GM23338 (cell line): Measurements from ENCODE around the gene RPLP2. TPM values are rescaled to one million over a fixed set of nuclear protein-coding genes. Genes with fewer than 3 reads are reported as not detected.

Experiments used
- ATAC-seq: fragments of 200-7000 bp; cut with Tn5 transposase; 3 replicates; pipeline ENCODE4 v1.9.1; 2020
- DNase-seq: peaks from one replicate; pipeline ENCODE4 v3.0.0-alpha.2; 2015; ENCODE audit warnings: low spot score
- H2AFZ ChIP-seq: fragments of 200-600 bp; sonication (generic); 2 replicates; pipeline ENCODE4 v1.8.0; 2016; ENCODE audit warnings: antibody characterized with exemption, mild to moderate bottlenecking, moderate library complexity
- H3F3A ChIP-seq: fragments of 200-600 bp; sonication (generic); replicated peaks from 2 replicates; pipeline ENCODE4 v1.8.0; 2017; ENCODE audit warnings: antibody characterized with exemption, mixed run types, low read depth
- H3K27ac ChIP-seq: fragments of 200-600 bp; sonication (generic); 2 replicates; pipeline ENCODE4 v1.6.1; 2016; ENCODE audit warnings: low read depth
- H3K27me3 ChIP-seq: fragments of 200-600 bp; sonication (generic); 2 replicates; pipeline ENCODE4 v1.8.0; 2016; ENCODE audit warnings: mild to moderate bottlenecking, mixed run types, moderate library complexity; ENCODE audit not compliant: insufficient read depth
- H3K36me3 ChIP-seq: fragments of 200-600 bp; sonication (generic); 2 replicates; pipeline ENCODE4 v1.8.0; 2016; ENCODE audit warnings: mild to moderate bottlenecking; ENCODE audit not compliant: insufficient read depth
- H3K4me1 ChIP-seq: fragments of 200-600 bp; sonication (generic); 2 replicates; pipeline ENCODE4 v1.8.0; 2016; ENCODE audit warnings: mild to moderate bottlenecking, moderate library complexity; ENCODE audit not compliant: insufficient read depth
- H3K4me2 ChIP-seq: fragments of 200-600 bp; sonication (generic); 2 replicates; pipeline ENCODE4 v1.7.1; 2017; ENCODE audit warnings: mixed run types
- H3K4me3 ChIP-seq: fragments of 200-600 bp; sonication (generic); 2 replicates; pipeline ENCODE4 v1.6.1; 2016; ENCODE audit warnings: mixed run types
- H3K79me2 ChIP-seq: fragments of 200-600 bp; sonication (generic); replicated peaks from 2 replicates; pipeline ENCODE4 v1.8.0; 2017; ENCODE audit warnings: mild to moderate bottlenecking; ENCODE audit not compliant: insufficient read depth
- H3K9me2 ChIP-seq: fragments of 200-600 bp; sonication (generic); 2 replicates; pipeline ENCODE4 v1.8.0; 2017; ENCODE audit not compliant: insufficient read depth
- H4K20me1 ChIP-seq: fragments of 200-600 bp; sonication (generic); replicated peaks from 2 replicates; pipeline ENCODE4 v1.8.0; 2017; ENCODE audit warnings: mild to moderate bottlenecking; ENCODE audit not compliant: insufficient read depth
- H3K27ac Mint-ChIP-seq: 2 replicates; pipeline ENCODE4 v1.8.0; 2020; ENCODE audit warnings: inconsistent platforms, mild to moderate bottlenecking, moderate library complexity, mixed read lengths
- H3K27me3 Mint-ChIP-seq: 3 replicates; pipeline ENCODE4 v1.8.0; 2022; ENCODE audit warnings: low read depth, mild to moderate bottlenecking, moderate library complexity, mixed read lengths, inconsistent platforms; ENCODE audit not compliant: insufficient read depth, poor library complexity
- H3K36me3 Mint-ChIP-seq: 3 replicates; pipeline ENCODE4 v1.8.0; 2021; ENCODE audit warnings: low read depth, mild to moderate bottlenecking, inconsistent platforms, moderate library complexity, mixed read lengths
- H3K4me1 Mint-ChIP-seq: 3 replicates; pipeline ENCODE4 v1.8.0; 2020; ENCODE audit warnings: mild to moderate bottlenecking, inconsistent platforms, mixed read lengths
- H3K4me3 Mint-ChIP-seq: 3 replicates; pipeline ENCODE4 v1.8.0; 2021; ENCODE audit warnings: moderate library complexity, mild to moderate bottlenecking, inconsistent platforms, mixed read lengths
- H3K9me3 Mint-ChIP-seq: 3 replicates; pipeline ENCODE4 v1.8.0; 2020; ENCODE audit warnings: moderate library complexity, mild to moderate bottlenecking, inconsistent platforms, mixed read lengths
- EZH2 ChIP-seq: fragments of 200-600 bp; sonication (generic); IDR thresholded peaks from one replicate; pipeline ENCODE4 v1.8.0; 2017; ENCODE audit warnings: antibody characterized with exemption, mild to moderate bottlenecking, low read depth; ENCODE audit not compliant: unreplicated experiment
- EZH2phosphoT487 ChIP-seq: fragments of 200-600 bp; sonication (generic); IDR thresholded peaks from one replicate; pipeline ENCODE4 v1.8.1; 2018; ENCODE audit warnings: antibody characterized with exemption; ENCODE audit not compliant: unreplicated experiment
- JUNB ChIP-seq: IDR thresholded peaks from one replicate; pipeline ENCODE4 v1.6.1; 2016; ENCODE audit warnings: antibody characterized with exemption; ENCODE audit not compliant: unreplicated experiment
- NANOG ChIP-seq: IDR thresholded peaks from 2 replicates; pipeline ENCODE4 v1.6.1; 2016; ENCODE audit warnings: antibody characterized with exemption, borderline replicate concordance
- POLR2AphosphoS5 ChIP-seq: IDR thresholded peaks from 2 replicates; pipeline ENCODE4 v1.6.1; 2016; ENCODE audit warnings: antibody characterized with exemption, low read depth
- REST ChIP-seq: IDR thresholded peaks from one replicate; pipeline ENCODE4 v1.6.1; 2018; ENCODE audit warnings: antibody characterized with exemption; ENCODE audit not compliant: unreplicated experiment
- STAT1 ChIP-seq: IDR thresholded peaks from one replicate; pipeline ENCODE4 v1.6.1; 2016; ENCODE audit warnings: antibody characterized with exemption; ENCODE audit not compliant: unreplicated experiment
- ZNF114 ChIP-seq: fragments of 250-450 bp; sonication (Bioruptor Pico); IDR thresholded peaks from 2 replicates; pipeline ENCODE4 v1.5.0; 2020; ENCODE audit warnings: mild to moderate bottlenecking, moderate library complexity
- ZNF331 ChIP-seq: fragments of 250-450 bp; sonication (Bioruptor Pico); IDR thresholded peaks from 2 replicates; pipeline ENCODE4 v1.5.0; 2020; ENCODE audit warnings: low read depth, mild to moderate bottlenecking, moderate library complexity
- polyA plus RNA-seq: library from polyadenylated mRNA; unstranded; fragments of >200 nt; fragmentation: Nextera tagmentation; extraction: Ambion mirVana; gene quantifications from 2 replicates; pipeline ENCODE4 v1.2.1, GENCODE V29; 2016
- total RNA-seq: library from RNA; depleted of rRNA; stranded (reverse); fragments of >200 nt; shearing (Covaris generic); gene quantifications from 2 replicates; pipeline ENCODE4 v1.2.3, GENCODE V29; 2014
- TF ChIP-seq, protein P1 (sequence below): fragments of 250-450 bp; sonication (Bioruptor Pico); IDR thresholded peaks from 2 replicates; pipeline ENCODE4 v1.5.0; 2020; ENCODE audit warnings: mild to moderate bottlenecking, moderate library complexity

RPLP2 gene
- total and polyA plus RNA-seq, 2 experiments from 2014 or later: 518 to 1,782 TPM

DNA sequence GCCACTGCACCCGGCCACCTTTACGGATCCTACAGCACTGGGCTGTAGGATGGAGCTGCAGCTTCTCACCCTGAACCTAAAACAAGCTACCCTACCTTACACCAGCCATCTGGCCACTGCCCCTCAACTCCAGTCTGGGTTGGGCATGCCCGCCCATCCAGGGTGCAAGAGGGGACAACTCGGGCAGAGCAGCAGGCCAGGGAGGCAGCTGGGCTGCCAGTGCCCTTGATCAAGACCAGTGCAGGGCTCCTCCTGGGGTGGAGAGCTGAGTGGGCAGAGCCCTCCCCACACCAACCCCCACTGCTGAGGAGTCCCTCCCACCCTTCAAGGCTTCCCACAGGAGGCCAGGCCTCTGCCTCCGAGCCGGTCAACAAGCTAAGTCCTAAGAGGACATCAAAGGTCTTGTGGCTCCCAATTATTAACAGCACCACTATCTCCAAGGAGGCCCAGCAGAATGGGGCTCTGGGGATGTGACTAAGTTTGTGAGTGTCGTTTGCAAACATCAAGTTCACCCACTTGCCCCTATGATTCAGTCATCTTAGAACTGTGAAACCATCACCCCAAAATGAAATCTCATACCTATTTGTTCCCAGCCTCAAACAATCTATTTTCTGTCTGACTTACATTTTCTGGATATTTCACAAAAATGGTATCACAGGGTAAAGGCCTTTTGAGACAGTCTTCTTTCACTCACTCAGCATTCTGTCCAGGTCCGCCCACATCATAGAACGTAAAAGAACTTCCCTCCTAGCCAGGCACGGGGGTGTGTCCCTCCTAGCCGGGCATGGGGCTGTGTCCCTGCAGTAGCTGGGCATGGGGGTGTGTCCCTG is 43.4 kb upstream of the RPLP2 start:
- no peaks in the 10 kb centered on the region for H3K9me2 ChIP-seq
- no peak for DNase-seq
- H3K9me3 Mint-ChIP-seq: no peaks in the 10 kb centered on the region
- peaks cover 34% of the 10 kb centered on the region for H3K27me3 Mint-ChIP-seq
- H3K27ac ChIP-seq: peak overlapping the region; percentile 72; the same call in 1 of the 2 replicates
- peaks cover 8% of the 10 kb centered on the region for H3K4me1 ChIP-seq
- peaks cover 10% of the 10 kb centered on the region for H3K4me1 Mint-ChIP-seq
- no peak overlapping the region for H3K4me3 ChIP-seq
- H3K4me3 Mint-ChIP-seq: no peak overlapping the region
- H3K36me3 Mint-ChIP-seq: peaks cover 82% of the 10 kb centered on the region
- H3K79me2 ChIP-seq: no peaks in the 10 kb centered on the region
- no peak overlapping the region for H3K4me2 ChIP-seq
- ATAC-seq: no peak
- no peaks in the 10 kb centered on the region for H3K27me3 ChIP-seq
- no peak for TF ChIP-seq ZNF114 (CRISPR knock-in tag)
- no peak for TF ChIP-seq REST
- no peak for TF ChIP-seq EZH2
- no peak for TF ChIP-seq STAT1
- no peak for TF ChIP-seq NANOG
- no peak for TF ChIP-seq JUNB
- TF ChIP-seq, protein P1, sequence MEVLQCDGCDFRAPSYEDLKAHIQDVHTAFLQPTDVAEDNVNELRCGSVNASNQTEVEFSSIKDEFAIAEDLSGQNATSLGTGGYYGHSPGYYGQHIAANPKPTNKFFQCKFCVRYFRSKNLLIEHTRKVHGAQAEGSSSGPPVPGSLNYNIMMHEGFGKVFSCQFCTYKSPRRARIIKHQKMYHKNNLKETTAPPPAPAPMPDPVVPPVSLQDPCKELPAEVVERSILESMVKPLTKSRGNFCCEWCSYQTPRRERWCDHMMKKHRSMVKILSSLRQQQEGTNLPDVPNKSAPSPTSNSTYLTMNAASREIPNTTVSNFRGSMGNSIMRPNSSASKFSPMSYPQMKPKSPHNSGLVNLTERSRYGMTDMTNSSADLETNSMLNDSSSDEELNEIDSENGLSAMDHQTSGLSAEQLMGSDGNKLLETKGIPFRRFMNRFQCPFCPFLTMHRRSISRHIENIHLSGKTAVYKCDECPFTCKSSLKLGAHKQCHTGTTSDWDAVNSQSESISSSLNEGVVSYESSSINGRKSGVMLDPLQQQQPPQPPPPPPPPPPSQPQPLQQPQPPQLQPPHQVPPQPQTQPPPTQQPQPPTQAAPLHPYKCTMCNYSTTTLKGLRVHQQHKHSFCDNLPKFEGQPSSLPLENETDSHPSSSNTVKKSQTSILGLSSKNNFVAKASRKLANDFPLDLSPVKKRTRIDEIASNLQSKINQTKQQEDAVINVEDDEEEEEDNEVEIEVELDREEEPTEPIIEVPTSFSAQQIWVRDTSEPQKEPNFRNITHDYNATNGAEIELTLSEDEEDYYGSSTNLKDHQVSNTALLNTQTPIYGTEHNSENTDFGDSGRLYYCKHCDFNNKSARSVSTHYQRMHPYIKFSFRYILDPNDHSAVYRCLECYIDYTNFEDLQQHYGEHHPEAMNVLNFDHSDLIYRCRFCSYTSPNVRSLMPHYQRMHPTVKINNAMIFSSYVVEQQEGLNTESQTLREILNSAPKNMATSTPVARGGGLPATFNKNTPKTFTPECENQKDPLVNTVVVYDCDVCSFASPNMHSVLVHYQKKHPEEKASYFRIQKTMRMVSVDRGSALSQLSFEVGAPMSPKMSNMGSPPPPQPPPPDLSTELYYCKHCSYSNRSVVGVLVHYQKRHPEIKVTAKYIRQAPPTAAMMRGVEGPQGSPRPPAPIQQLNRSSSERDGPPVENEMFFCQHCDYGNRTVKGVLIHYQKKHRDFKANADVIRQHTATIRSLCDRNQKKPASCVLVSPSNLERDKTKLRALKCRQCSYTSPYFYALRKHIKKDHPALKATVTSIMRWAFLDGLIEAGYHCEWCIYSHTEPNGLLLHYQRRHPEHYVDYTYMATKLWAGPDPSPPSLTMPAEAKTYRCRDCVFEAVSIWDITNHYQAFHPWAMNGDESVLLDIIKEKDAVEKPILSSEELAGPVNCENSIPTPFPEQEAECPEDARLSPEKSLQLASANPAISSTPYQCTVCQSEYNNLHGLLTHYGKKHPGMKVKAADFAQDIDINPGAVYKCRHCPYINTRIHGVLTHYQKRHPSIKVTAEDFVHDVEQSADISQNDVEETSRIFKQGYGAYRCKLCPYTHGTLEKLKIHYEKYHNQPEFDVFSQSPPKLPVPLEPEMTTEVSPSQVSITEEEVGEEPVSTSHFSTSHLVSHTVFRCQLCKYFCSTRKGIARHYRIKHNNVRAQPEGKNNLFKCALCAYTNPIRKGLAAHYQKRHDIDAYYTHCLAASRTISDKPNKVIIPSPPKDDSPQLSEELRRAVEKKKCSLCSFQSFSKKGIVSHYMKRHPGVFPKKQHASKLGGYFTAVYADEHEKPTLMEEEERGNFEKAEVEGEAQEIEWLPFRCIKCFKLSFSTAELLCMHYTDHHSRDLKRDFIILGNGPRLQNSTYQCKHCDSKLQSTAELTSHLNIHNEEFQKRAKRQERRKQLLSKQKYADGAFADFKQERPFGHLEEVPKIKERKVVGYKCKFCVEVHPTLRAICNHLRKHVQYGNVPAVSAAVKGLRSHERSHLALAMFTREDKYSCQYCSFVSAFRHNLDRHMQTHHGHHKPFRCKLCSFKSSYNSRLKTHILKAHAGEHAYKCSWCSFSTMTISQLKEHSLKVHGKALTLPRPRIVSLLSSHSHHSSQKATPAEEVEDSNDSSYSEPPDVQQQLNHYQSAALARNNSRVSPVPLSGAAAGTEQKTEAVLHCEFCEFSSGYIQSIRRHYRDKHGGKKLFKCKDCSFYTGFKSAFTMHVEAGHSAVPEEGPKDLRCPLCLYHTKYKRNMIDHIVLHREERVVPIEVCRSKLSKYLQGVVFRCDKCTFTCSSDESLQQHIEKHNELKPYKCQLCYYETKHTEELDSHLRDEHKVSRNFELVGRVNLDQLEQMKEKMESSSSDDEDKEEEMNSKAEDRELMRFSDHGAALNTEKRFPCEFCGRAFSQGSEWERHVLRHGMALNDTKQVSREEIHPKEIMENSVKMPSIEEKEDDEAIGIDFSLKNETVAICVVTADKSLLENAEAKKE (CRISPR knock-in tag): no peak
- no peak for TF ChIP-seq ZNF331 (CRISPR knock-in tag)
- TF ChIP-seq EZH2phosphoT487: no peak
- no peak for TF ChIP-seq POLR2AphosphoS5
- peaks cover 25% of the 10 kb centered on the region for H3K36me3 ChIP-seq
- H2AFZ ChIP-seq: no peak overlapping the region
- no peak overlapping the region for H3K27ac Mint-ChIP-seq
- H3F3A ChIP-seq: peaks cover 55% of the 10 kb centered on the region
- H4K20me1 ChIP-seq: peaks cover 6% of the 10 kb centered on the region; the same call in 1 of the 2 replicates
